ENCODE measurements around the gene ELMO1.

ELMO1 gene

GRCh38 chr7:37052705-37053104, 396.0 kb downstream of the ELMO1 start:
- DNase-seq (ENCODE audit: low read depth), result no peak

- DNase-seq (ENCODE audit: low read depth), result no peak
Observed at GRCh38 chr7:37050801-37051200, 397.9 kb downstream of the ELMO1 start.

GRCh38 chr7:37048674-37049073, 400.0 kb downstream of the ELMO1 start:
- no peak for DNase-seq (ENCODE audit: low read depth)

GRCh38 chr7:37047260-37047659, 401.4 kb downstream of the ELMO1 start:
- DNase-seq (ENCODE audit: low read depth), result no peak

- DNase-seq (ENCODE audit: low read depth), result no peak
Observed at GRCh38 chr7:37046531-37047079, 402.1 kb downstream of the ELMO1 start.

GRCh38 chr7:37045681-37046179, 402.9 kb downstream of the ELMO1 start:
- DNase-seq (ENCODE audit: low read depth), result no peak

GRCh38 chr7:37041461-37041860, 407.2 kb downstream of the ELMO1 start:
- no peak for DNase-seq (ENCODE audit: low read depth)

- no peak for DNase-seq (ENCODE audit: low read depth)
Observed at GRCh38 chr7:37040330-37040729, 408.3 kb downstream of the ELMO1 start.

GRCh38 chr7:37039131-37039749, 409.4 kb downstream of the ELMO1 start:
- DNase-seq (ENCODE audit: low read depth), result no peak

GRCh38 chr7:37038706-37039105, 410.0 kb downstream of the ELMO1 start:
- no peak for DNase-seq (ENCODE audit: low read depth)

GRCh38 chr7:37037286-37037685, 411.4 kb downstream of the ELMO1 start:
- DNase-seq (ENCODE audit: low read depth), result no peak

GRCh38 chr7:37035631-37036030, 413.0 kb downstream of the ELMO1 start:
- no peak for DNase-seq (ENCODE audit: low read depth)

GRCh38 chr7:37033141-37033540, 415.5 kb downstream of the ELMO1 start:
- DNase-seq (ENCODE audit: low read depth), result no peak

- DNase-seq (ENCODE audit: low read depth), result no peak
Observed at GRCh38 chr7:37032258-37032601, 416.4 kb downstream of the ELMO1 start.

GRCh38 chr7:37031571-37032257, 416.9 kb downstream of the ELMO1 start:
- DNase-seq (ENCODE audit: low read depth), result peak; percentile 6

- DNase-seq (ENCODE audit: low read depth), result peak; percentile 1
Observed at GRCh38 chr7:37028909-37029440, 419.7 kb downstream of the ELMO1 start.

- DNase-seq (ENCODE audit: low read depth), result no peak
Observed at GRCh38 chr7:37027557-37028341, 420.9 kb downstream of the ELMO1 start.

GRCh38 chr7:37027104-37027503, 421.6 kb downstream of the ELMO1 start:
- DNase-seq (ENCODE audit: low read depth), result no peak

- DNase-seq (ENCODE audit: low read depth), result no peak
Observed at GRCh38 chr7:37018954-37019353, 429.7 kb downstream of the ELMO1 start.

- no peak for DNase-seq (ENCODE audit: low read depth)
Observed at GRCh38 chr7:37016064-37016878, 432.4 kb downstream of the ELMO1 start.

- DNase-seq (ENCODE audit: low read depth), result no peak
Observed at GRCh38 chr7:37015353-37016034, 433.2 kb downstream of the ELMO1 start.
